ENCODE results near the gene DEFB112.

The DEFB112 gene, protein sequence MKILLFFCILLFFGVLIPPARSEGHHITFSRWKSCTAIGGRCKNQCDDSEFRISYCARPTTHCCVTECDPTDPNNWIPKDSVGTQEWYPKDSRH

DNA sequence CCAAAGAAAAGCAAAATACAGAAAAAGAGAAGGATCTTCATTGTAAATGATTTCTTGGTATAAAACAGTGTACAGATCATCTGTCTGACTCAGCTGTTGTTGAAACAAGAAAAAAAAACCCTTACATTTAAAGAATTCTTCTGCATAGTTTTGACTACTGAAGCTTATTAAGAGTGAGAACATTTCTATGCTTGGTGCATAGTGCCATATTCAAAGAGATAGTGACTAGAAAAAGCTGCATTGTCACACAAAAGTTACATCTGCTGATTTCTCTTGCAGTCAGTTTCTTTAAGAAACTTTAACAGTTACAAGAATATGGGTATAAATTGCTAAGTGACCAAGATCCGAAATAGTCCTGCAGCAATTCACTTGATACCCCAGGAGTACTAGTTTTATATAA, at the start of gene DEFB112:
Gene DEFB112 (minus strand): TSS at position 101 of the 400 bp plus-strand sequence. CDS start 60 bp downstream, at position 41.
- no peak for DNase-seq

DNA sequence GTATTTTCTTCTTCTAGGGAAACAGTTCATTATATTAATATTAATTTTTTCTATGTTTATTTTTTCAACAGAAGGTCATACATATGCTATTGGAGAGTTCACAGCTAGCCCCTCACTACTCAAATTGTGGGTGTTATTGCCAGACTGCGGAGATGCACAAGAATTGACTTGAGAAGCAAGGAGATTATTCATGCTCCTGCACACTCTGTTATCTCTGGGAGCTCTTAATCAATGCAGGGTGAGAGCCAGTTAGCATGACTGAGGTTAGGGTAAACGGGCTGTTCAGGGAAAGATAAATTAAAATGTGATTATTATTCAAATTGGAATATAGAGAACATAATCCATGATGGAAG, 48.9 kb upstream of the DEFB112 start:
- no peak for DNase-seq

DNA sequence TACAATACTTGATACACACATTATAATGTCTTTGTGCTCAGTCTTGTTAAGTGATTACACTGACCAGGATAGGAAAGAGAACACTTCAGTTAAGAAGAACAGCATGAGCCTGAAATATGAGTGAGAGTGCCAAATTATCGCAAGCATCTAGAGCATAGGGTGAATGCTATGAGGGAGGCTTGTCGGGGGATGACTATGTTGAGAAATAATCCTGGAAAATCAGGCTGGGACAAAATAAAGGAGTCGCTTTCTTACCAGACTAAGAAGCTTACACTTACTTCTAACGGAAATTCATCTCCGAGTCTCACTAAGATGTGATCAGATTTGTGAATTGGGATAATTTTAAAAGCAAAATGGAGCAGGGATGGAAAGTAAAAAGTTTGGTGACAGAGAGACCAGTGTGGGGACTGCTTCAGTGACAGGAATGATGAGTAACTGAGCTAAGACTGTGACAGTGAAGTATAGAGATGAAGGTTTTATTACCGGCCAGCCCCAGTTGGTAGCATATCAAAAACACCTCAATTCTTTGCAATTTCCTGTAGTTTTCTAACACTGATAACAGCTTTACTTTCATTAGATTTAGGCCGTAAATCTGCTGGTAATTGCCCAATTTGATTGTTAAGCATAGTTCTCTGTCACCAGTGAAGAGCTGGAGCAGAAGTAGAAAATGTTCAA, 48.4 kb upstream of the DEFB112 start:
- DNase-seq: no peak

DNA sequence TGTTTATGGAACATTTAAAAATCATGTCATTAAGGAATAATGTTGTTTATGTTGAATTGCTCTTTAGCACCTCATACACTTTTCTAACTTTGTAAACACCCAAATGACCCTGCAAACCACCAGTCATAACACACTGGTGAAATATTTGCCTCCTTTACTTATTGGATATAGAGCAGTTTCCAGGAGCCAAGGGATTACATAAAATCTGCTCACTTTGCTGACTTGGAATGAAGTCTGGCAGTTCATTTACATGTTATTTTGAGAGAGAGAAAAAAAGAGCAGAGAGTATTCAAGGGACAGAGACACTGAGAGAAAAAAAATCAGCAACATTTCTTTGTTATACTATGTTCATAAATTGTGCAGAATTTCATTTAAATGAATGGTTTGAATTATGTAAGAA, 46.6 kb upstream of the DEFB112 start:
- no peak for DNase-seq

DNA sequence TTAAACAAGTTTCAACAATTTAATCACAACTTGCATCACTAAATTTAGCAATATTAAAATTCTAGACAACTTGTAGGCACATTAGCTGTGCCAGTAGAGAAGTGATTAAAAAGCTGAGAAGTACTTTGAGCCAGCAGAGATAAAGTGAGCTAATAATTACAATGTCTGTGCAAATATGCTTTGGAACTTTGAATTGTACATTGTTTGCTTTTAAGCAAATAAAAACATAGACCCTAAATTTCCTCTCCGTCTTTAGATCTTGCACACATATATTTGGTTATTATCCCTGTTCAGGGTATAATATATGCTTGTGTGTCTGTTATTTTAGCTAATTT, 44.2 kb upstream of the DEFB112 start:
- DNase-seq: no peak

DNA sequence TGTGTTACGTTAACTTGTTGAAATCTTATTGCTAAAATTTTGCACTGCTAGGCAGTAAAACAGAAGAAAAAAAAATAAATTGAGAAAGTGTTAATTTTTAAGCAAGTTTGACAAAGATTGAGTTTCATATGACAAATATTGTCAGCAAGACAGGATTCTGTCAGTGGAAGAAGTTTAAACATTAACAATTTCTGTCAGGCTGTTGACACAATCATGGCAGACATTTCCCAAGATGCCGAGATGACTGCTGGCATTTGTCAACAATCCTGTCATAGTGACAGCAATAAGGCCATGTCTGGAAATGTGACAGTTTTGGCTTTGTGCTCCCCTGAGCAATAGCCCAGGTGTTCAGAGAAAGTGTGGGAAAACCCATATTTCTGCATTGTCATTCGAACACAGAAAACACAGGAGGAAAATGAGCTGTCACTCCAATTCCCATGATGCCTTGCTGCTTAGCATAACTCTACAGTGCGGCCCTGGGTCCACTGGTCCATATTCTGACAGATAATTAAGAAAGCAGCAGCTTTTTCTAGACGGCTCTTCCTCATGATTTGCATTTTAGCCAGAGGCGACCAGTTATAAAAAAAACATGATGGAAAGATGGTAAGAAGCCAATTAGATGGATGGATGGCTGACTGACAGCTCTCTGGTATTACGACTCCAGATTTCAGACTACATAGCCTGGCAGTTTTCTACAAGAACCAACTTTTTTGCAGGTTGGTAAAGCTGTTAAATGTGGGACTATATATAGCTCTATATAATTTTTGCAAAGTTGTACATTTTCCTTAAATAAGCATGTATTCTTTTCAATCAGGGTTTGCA, 43.6 kb upstream of the DEFB112 start:
- DNase-seq: no peak

DNA sequence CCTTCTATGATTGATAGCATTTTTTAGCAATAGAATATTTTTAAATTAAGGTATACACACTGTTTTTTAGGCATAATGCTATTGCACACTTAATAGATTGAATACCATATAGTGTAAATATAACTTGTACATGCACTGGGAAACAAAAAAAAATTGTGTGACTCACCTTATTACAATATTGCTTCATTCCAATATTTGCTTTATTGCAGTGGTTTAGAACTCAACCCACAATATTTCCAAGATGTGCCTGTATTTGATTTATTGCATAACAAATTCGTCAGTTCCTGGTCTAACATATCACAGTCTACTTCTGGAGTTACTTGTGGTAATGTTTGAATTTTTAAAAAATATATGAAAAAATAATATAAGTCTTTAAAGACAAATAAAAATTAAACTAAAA, 41.9 kb upstream of the DEFB112 start:
- DNase-seq: no peak

DNA sequence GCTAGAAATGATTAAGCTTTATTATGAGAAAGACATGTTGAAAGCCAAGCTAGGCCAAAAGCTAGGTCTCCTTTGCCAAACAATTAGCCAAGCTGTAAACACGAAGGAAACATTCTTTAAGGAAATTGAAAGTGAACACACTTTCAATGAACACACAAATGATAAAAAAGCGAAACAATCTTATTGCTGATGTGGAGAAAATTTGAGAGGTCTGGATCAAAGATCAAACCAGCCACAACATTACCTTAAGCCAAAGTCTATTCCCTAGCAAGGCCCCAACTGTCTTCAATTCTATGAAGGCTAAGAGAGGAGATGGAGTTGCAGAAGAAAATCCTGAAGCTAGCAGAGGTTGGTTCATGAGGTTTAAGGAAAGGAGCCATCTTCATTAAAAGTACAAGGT, 40.2 kb upstream of the DEFB112 start:
- DNase-seq: no peak

DNA sequence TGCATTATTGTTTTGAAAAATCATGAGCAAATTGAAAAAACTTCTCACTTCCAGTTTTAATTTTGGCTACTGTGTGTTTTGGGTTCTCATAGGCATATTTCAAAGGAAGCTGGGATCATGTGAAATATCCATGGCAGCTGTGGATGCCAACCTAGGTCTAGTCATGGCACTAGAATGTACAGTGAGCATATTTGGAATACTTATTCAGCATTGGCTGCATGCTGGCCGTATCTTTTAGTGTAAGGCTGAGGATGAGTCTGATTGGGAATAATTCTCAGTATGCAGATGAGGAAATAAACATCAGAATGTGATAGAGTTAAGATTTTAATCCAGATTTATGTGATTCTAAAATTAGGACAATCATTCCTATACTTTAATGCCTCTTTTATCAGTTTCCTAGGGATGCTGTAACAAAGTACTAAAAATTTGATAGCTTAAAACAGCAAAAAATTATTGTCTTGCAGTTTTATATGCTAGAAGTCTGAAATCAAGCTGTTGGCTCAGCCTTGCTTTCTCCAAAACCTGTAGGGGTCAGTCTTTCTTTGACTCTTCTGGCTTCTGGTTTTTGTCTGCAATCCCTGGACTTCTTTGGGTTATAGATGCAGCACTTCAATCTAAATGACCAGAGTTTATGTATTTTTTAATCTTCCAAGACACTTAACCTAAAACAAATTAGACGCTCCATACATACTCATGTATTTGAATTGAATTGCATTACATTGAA, 37.7 kb upstream of the DEFB112 start:
- DNase-seq: no peak

DNA sequence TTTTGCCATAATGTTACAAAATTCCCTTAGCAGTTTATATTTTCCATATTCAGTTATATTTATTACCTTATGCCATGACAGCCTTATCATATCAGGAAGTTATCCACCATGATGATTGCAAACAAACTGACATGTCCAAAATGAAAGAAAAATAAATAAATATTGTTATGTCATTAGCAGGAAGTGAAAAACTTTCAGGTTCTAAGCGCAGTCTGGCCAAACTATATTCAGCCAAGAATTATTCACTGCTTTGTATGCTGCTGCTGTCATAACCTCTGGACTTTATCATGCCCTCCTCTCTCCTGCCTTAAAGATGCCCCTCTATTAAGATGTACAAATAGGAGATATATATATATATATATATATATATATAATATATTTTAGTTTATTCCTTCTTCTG, 27.7 kb upstream of the DEFB112 start:
- DNase-seq: no peak

DNA sequence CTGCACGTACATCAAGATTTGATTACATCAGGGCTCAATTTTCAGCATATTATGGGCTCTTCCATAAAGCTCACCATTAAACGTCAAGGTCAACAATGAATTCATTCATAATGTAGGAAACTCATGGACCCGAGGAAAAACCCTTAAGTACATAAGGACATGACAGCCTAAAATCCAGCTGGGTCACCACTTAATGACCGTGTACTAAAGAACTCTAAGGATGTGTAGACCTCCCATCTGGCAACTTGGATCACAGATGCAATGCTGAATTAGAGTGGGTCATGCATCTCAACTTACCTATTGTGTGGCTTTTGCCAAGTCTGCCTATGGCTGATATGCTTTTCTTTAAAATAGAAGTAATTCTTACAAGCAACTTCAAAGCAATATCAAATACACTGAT, 26.7 kb upstream of the DEFB112 start:
- DNase-seq: no peak

DNA sequence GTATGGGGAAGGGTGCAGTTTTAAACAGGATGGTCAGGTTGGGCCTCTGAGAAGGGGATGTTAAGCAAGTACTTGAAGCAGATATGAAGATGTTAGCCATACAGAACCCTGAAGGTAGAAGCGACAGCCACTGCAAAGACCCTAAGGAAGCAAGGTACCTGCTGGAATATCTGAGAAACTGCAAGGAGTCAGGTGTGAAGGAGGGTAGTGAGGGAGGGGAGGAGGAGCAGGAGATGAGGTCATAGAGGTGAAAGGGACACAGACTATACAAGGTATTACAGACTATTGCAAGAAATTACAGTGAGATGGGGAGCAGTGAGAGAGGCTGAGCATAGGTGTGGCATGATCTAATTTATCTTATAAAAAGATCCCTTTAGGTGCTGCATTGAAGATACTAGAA, 22.2 kb upstream of the DEFB112 start:
- DNase-seq: no peak

DNA sequence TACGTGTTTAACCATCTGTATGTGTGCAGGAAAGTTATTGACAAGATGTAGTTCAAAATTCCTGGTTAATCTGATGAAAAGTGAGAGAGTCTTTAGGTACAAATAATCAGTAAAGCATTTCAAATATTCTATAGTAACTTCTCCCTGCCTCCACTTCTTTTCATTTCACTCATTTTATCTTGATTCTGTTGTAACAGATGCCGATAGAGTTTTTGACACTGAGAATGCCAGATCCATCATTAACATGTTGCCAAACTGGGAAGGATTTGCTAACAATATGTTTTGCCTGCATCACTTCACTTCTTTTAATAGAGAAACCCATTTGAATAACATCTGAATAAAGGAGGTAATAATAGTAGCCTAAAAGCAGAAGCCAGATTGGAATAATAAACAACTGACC, 20.4 kb upstream of the DEFB112 start:
- DNase-seq: no peak

DNA sequence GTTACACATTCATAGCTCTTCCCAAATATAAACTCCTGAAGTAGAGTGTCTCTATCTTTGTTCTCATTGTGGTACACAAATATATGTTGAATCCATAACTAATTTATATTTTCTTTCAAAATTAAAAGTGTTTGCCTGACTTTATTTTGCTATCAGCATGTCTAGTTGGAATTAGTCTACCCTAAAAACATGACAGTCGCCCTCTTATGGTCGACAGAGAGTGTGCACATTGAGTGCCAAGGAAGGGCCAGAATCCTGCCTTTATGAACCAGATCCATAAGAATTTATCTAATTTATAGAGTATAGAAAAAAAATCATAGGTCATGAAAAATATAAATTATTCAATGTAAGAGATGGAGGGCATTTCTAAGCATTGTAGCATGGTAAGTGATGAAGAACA, 12.3 kb upstream of the DEFB112 start:
- DNase-seq: no peak

DNA sequence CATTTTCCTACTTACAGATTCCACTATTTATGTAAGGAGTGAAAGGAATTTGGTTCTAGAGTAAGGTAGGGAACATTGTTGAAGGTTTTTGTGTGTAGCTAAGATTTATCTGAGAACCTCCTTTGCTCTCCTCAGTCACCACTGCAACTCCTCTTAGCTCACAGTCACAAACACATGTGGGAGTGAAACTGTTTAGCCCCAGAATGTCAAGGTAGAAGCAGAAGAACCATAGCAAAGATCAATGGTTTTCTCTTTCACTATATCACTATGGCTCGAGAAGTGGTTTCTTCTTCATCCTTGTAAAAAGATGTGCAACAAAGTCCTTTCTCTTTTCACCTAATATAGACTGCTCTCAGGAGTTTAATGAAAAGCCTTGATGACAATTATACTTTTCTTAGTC, 6.5 kb upstream of the DEFB112 start:
- DNase-seq: no peak

DNA sequence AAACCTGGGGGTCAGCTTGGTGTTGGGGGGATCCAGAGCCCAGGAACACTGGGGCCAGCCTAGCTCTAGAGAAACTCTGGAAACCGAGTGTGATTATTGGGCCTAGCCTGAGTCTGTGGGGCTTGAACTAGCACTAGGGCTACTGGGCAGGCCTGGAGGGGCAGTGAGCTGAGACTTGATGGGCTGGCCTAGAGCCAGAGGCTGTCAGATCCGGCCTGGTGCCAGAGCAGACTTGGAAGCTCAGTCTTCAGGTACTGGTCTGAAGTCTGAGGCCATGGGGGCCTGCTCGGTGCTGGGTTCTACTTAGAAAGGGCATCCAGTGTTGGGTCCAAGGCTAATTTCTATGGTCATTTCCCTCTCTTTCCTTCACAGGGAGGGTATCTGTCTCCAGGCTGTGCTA, 2.7 kb downstream of the DEFB112 start:
- DNase-seq: no peak

DNA sequence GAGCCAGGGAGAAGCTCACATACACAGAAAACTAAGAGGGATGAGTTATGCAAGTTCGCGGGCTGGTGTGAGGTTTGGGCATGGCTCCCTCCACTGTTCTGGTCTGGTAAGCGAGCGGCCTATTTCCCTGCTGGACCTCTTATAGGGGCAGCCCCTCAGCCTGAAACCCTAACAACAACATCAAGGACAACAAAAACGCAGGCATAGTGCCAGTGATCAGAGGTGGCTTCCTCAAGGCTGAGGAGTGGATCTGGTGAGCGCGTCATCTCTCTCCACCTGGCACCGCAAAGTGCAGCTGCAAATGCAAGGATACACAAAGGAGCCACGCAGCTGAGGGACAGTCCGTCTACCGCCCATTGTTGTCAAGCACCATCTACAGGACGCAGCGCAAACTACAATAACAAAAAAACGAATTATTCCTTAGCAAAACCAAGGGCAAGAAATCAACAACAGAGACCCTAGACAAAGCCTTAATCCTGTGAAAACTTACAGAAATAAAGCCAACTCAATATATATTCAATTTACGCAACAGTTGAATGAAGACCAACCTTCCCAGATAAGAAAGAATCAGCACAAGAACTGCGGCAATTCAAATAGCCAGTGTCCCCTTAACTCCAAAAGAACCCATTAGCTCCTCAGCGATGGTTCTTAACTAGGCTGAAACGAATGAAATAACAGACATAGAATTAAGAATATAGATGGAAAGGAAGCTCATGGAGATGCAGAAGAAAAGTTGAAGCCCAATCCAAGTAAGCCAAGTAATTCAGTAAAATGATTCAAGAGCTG, 18.8 kb downstream of the DEFB112 start:
- no peak for DNase-seq

DNA sequence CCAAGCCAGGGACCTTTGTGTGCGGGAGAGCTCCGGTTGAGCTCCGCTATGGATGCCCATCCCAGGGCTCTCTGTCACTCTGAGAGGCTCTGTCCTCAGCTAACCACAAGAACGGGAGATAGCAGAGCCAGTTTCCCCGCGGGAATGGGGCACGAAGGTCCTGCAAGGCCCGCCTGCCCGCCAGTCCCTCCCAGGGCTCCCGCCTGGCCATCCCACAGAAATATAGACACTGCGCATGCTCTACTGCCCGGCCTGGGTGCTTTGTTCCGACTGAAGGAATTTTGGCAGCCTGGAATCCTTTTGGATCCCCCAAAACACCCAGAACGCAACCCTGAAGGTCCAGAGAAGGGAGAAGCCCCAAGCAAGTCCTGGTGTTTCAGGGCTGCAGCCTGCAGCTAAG, 19.4 kb downstream of the DEFB112 start:
- DNase-seq: no peak

DNA sequence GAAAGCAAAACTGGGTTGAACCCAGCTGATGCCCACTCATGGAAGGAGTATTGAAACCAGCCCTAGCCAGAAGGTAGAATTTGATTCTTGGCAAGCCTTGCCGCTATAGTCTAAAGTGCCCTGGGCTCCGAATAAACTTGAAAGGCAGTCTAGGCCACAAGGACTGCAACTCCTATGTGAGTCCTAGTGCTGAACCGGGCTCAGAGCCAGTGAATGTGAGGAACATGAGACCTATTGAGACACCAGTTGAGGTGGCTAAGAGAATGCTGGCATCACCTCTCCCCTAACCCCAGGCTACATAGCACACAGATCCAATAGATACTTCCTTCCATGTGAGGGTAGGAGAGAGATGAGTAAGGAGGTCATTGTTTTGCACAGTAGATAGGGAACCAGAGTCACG, 24.5 kb downstream of the DEFB112 start:
- no peak for DNase-seq

DNA sequence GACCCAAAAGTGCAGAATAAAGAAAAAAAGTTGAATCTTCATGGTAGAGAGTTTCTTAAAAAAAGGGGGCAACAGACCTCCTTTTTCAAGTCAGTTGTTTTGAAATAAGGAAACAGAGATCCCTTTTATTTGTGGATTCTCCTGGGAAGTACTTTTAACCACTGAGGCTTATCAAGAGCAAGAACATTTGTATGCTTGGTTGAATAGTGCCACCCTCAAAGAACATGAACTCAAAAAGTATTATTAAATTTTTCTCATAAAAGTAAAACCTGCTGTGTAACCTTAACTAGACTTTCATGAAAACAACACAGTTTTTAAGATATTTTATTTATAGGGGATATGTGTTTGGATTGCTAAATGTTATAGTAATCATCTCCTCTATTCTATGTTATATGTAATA, 27.8 kb downstream of the DEFB112 start, which contains the start of gene DEFB110:
Gene DEFB110 (minus strand): TSS at position 101 of the 400 bp plus-strand sequence. CDS start 59 bp downstream, at position 42.
- DNase-seq: no peak

DNA sequence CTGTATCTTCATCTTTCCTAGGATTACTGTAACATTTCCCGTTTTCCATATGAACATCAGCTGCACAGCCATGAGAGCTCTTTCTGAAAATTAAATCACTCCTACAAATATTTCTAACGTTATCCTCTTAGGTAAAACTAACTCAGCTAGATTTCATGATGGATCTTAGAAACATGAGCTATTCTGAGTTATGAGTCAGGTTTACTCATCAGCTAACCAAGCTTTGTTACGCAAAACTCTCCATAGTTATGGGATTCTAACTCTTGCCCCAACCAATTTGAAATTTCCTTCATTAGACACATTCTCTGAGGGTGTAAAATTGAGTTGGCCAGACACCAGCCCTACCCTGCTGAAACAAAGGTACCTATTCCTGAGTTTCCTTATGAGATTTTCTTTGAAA, 41.9 kb downstream of the DEFB112 start:
- DNase-seq: no peak

DNA sequence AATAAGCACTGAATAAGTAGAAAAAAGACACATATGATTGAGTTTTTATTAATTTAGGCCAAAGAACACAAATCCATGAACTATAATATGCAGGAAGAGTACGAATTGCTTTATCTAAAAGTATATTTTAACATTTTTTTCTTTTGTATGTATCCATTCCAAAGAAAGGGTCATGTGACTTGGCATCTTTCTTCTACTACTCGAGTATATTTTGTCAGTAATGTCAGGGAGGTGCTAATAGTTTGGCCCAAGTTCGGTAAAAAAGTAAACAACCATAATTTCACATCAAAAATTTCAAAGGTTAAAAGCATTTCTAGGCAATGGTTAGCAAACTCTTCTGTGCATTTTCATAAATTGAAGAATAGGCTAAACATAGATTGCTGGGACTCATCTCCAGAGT, 46.6 kb downstream of the DEFB112 start:
- no peak for DNase-seq

DNA sequence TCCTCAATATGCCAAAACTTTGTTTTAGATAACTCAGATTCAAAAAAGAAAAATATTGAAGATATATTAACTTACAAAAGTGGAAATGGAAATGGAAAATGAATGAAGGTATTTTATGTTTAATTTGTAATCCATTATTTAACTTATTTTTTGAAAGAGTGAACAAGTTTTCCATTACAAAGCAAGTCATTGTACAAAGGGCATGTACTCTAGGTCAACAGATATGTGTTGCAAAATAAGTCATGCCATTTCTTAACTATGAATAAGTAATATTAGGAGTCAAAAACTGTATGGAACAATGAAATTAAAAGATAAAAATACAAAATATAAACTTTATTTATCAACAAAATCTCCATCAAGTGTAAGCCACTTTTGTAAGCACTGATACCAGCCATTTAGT, 54.5 kb downstream of the DEFB112 start:
- no peak for DNase-seq
